Large intestine (tissue), 3 donors: ENCODE results near the gene SLC5A1. TPM values are rescaled to one million over a fixed set of nuclear protein-coding genes. Genes with fewer than 3 reads are reported as not detected.
"Not testable (repeated sequence)": the region's sequence is repeated elsewhere in the genome, so short reads cannot be mapped to it uniquely, and the experiment has no call there.

Source experiments
- DNase-seq, 2 donors: peaks; one replicate each; pipeline versions ENCODE4 v3.0.0 to v3.0.0-alpha.2; 2013
- H3K27ac ChIP-seq: one replicate; pipeline ENCODE4 v1.5.1; 2013; ENCODE audit warnings: low read length
- H3K27me3 ChIP-seq: 2 replicates; pipeline ENCODE4 v1.6.1; 2013; ENCODE audit warnings: low read length; ENCODE audit not compliant: control insufficient read depth, insufficient read depth
- H3K36me3 ChIP-seq: 2 replicates; pipeline ENCODE4 v1.6.1; 2013; ENCODE audit warnings: low read length; ENCODE audit not compliant: control insufficient read depth, insufficient read depth
- H3K4me1 ChIP-seq: one replicate; pipeline ENCODE4 v1.6.1; 2013; ENCODE audit warnings: low read length; ENCODE audit not compliant: control insufficient read depth, insufficient read depth
- H3K4me3 ChIP-seq: one replicate; pipeline ENCODE4 v1.5.1; 2013; ENCODE audit warnings: low read length
- H3K9me3 ChIP-seq: one replicate; pipeline ENCODE4 v1.6.1; 2013; ENCODE audit warnings: mild to moderate bottlenecking, low read depth, low read length, moderate library complexity; ENCODE audit not compliant: control insufficient read depth
- WGBS: methylation state at CpG from one replicate; pipeline ENCODE4 v1.1.5; 2013; ENCODE audit warnings: low lambda C conversion rate; ENCODE audit not compliant: insufficient coverage; 5-methylcytosine and 5-hydroxymethylcytosine counted together
- polyA plus RNA-seq: library from polyadenylated mRNA; unstranded; fragments of 120-200 nt; gene quantifications from one replicate; pipeline ENCODE4 v1.2.1, GENCODE V29; 2013

The SLC5A1 gene
- polyA plus RNA-seq, 1 donor, result 166 TPM

GRCh38 chr22:32140688-32141087, 97.6 kb downstream of the SLC5A1 start:
- WGBS, result no CpG with 5 or more reads among the region's 6 CpGs
- not testable (repeated sequence) for H3K36me3 ChIP-seq, H3K27ac ChIP-seq, H3K4me3 ChIP-seq, DNase-seq, H3K4me1 ChIP-seq, H3K9me3 ChIP-seq, H3K27me3 ChIP-seq

GRCh38 chr22:32142600-32142999, 99.5 kb downstream of the SLC5A1 start:
- Histone ChIP-seq H3K4me1 (no peaks in the 10 kb centered on the region), H3K9me3 (no peaks in the 10 kb centered on the region), H3K4me3 (no peak overlapping the region), H3K27ac (no peak overlapping the region), H3K36me3 (no peaks in the 10 kb centered on the region), H3K27me3 (no peaks in the 10 kb centered on the region)
- no peak for DNase-seq

GRCh38 chr22:32144496-32145274, 101.6 kb downstream of the SLC5A1 start:
- WGBS, result 90% methylated on average over 2 of the region's 6 CpGs
- no peak overlapping the region for H3K27ac ChIP-seq
- DNase-seq, result no peak
- no peaks in the 10 kb centered on the region for H3K27me3 ChIP-seq
- no peaks in the 10 kb centered on the region for H3K9me3 ChIP-seq
- no peak overlapping the region for H3K4me3 ChIP-seq
- H3K4me1 ChIP-seq, result no peaks in the 10 kb centered on the region
- H3K36me3 ChIP-seq, result no peaks in the 10 kb centered on the region

- H3K9me3 ChIP-seq, DNase-seq, H3K27me3 ChIP-seq, H3K4me1 ChIP-seq, H3K4me3 ChIP-seq, H3K36me3 ChIP-seq, H3K27ac ChIP-seq: not testable (repeated sequence)
- WGBS, result no CpG with 5 or more reads among the region's 8 CpGs
These were observed 104.1 kb downstream of the SLC5A1 start for GRCh38 chr22:32147128-32147527.

GRCh38 chr22:32148372-32148771, 105.3 kb downstream of the SLC5A1 start:
- not testable (repeated sequence) for H3K27ac ChIP-seq, H3K36me3 ChIP-seq, H3K27me3 ChIP-seq, H3K9me3 ChIP-seq, H3K4me3 ChIP-seq, DNase-seq, H3K4me1 ChIP-seq
- no CpG with 5 or more reads among the region's 4 CpGs for WGBS

- H3K9me3 ChIP-seq, H3K27me3 ChIP-seq, DNase-seq, H3K4me1 ChIP-seq, H3K27ac ChIP-seq, H3K36me3 ChIP-seq, H3K4me3 ChIP-seq: not testable (repeated sequence)
- 95% methylated on average over 6 of the region's 7 CpGs for WGBS
These were observed 107.6 kb downstream of the SLC5A1 start for GRCh38 chr22:32150647-32151046.

- H3K36me3 ChIP-seq, H3K4me1 ChIP-seq, H3K4me3 ChIP-seq, H3K27me3 ChIP-seq, DNase-seq, H3K27ac ChIP-seq, H3K9me3 ChIP-seq: not testable (repeated sequence)
- 70% methylated on average over 2 of the region's 6 CpGs for WGBS
These were observed 108.6 kb downstream of the SLC5A1 start for GRCh38 chr22:32151641-32152040.

- not testable (repeated sequence) for DNase-seq, H3K4me3 ChIP-seq, H3K27me3 ChIP-seq, H3K4me1 ChIP-seq, H3K27ac ChIP-seq, H3K9me3 ChIP-seq, H3K36me3 ChIP-seq
- no CpG with 5 or more reads among the region's 4 CpGs for WGBS
These were observed 111.7 kb downstream of the SLC5A1 start for GRCh38 chr22:32154727-32155126.

- not testable (repeated sequence) for H3K27ac ChIP-seq, H3K4me3 ChIP-seq, H3K4me1 ChIP-seq, H3K36me3 ChIP-seq, H3K9me3 ChIP-seq, DNase-seq, H3K27me3 ChIP-seq
- WGBS, result no CpG with 5 or more reads among the region's 5 CpGs
These were observed 114.6 kb downstream of the SLC5A1 start for GRCh38 chr22:32157632-32158031.

- no CpG with 5 or more reads among the region's 12 CpGs for WGBS
- H3K4me3 ChIP-seq, result no peak within 1 kb of the TSS
- H3K27me3 ChIP-seq, result peaks cover 6% of the 10 kb centered on the region
- H3K36me3 ChIP-seq, result no peaks in the 10 kb centered on the region
- DNase-seq, result no peak
- H3K4me1 ChIP-seq, result no peaks in the 10 kb centered on the region
- H3K9me3 ChIP-seq, result no peaks in the 10 kb centered on the region
- H3K27ac ChIP-seq, result no peak within 1 kb of the TSS
These were observed 115.9 kb downstream of the SLC5A1 start, which contains the start of gene C22orf42 for GRCh38 chr22:32158712-32159533. Gene C22orf42 (minus strand): TSS chr22:32159303. CDS start chr22:32159215, 88 bp downstream.
